Ishikawa (cell line): ENCODE results near the gene ACBD6.

Source experiments
- CEBPB ChIP-seq: IDR thresholded peaks from 2 replicates; pipeline ENCODE4 v1.6.1; 2012
- EGR1 ChIP-seq: IDR thresholded peaks from 2 replicates; pipeline ENCODE4 v1.6.1; 2012
- EP300 ChIP-seq: IDR thresholded peaks from 2 replicates; pipeline ENCODE4 v1.6.1; 2012; ENCODE audit warnings: borderline replicate concordance
- FOXM1 ChIP-seq: IDR thresholded peaks from 2 replicates; pipeline ENCODE4 v1.6.1; 2012; ENCODE audit warnings: low read depth, borderline replicate concordance
- RAD21 ChIP-seq: IDR thresholded peaks from 2 replicates; pipeline ENCODE4 v1.6.1; 2012; ENCODE audit warnings: low read depth
- TAF1 ChIP-seq: IDR thresholded peaks from 2 replicates; pipeline ENCODE4 v1.6.1; 2012; ENCODE audit warnings: low read depth, mild to moderate bottlenecking
- TCF12 ChIP-seq: IDR thresholded peaks from 2 replicates; pipeline ENCODE4 v1.6.1; 2012; ENCODE audit warnings: low read depth
- TEAD4 ChIP-seq: IDR thresholded peaks from 2 replicates; pipeline ENCODE4 v1.6.1; 2012
- YY1 ChIP-seq: IDR thresholded peaks from 2 replicates; pipeline ENCODE4 v1.6.1; 2012; ENCODE audit warnings: low read depth
- TF ChIP-seq, protein P1 (sequence below): IDR thresholded peaks from 2 replicates; pipeline ENCODE4 v1.6.1; 2012; ENCODE audit warnings: low read depth, mild to moderate bottlenecking
- TF ChIP-seq, protein P2 (sequence below): IDR thresholded peaks from 2 replicates; pipeline ENCODE4 v1.6.1; 2012

- no peak for TF ChIP-seq CEBPB
- no peak for TF ChIP-seq RAD21
- TF ChIP-seq, protein P1, sequence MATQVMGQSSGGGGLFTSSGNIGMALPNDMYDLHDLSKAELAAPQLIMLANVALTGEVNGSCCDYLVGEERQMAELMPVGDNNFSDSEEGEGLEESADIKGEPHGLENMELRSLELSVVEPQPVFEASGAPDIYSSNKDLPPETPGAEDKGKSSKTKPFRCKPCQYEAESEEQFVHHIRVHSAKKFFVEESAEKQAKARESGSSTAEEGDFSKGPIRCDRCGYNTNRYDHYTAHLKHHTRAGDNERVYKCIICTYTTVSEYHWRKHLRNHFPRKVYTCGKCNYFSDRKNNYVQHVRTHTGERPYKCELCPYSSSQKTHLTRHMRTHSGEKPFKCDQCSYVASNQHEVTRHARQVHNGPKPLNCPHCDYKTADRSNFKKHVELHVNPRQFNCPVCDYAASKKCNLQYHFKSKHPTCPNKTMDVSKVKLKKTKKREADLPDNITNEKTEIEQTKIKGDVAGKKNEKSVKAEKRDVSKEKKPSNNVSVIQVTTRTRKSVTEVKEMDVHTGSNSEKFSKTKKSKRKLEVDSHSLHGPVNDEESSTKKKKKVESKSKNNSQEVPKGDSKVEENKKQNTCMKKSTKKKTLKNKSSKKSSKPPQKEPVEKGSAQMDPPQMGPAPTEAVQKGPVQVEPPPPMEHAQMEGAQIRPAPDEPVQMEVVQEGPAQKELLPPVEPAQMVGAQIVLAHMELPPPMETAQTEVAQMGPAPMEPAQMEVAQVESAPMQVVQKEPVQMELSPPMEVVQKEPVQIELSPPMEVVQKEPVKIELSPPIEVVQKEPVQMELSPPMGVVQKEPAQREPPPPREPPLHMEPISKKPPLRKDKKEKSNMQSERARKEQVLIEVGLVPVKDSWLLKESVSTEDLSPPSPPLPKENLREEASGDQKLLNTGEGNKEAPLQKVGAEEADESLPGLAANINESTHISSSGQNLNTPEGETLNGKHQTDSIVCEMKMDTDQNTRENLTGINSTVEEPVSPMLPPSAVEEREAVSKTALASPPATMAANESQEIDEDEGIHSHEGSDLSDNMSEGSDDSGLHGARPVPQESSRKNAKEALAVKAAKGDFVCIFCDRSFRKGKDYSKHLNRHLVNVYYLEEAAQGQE: no peak
- TF ChIP-seq TAF1: no peak
- TF ChIP-seq EP300: no peak
- TF ChIP-seq, protein P2, sequence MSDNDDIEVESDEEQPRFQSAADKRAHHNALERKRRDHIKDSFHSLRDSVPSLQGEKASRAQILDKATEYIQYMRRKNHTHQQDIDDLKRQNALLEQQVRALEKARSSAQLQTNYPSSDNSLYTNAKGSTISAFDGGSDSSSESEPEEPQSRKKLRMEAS: no peak
- TF ChIP-seq TEAD4: no peak
- no peak for TF ChIP-seq EGR1
- TF ChIP-seq FOXM1: no peak
- no peak for TF ChIP-seq YY1
- no peak for TF ChIP-seq TCF12
Observed at GRCh38 chr1:180282401-180283044, 219.9 kb downstream of the ACBD6 start.
